ENCODE measurements around the gene COTL1.

DNA sequence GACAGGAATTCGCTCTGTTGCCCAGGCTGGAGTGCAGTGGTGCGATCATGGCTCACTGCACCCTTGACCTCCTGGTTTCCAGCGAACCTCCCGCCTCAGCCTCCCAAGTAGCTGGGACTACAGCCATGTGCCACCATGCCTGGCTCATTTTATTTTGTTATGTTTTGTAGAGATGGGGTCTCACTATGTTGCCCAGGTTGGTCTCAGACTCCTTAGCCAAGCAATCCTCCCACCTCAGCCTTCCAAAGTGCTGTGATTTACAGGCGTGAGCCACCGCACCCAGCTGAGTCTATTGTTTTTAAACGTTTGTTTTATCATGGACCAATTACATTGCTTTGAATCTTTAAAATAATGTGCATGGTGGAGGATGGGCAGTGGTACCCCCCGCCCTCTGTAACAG, 28.9 kb downstream of the COTL1 start:
- no peak for TF ChIP-seq EP300 (IDR thresholded peaks at IDR 0.05; ENCODE audit: borderline replicate concordance in 1 of 2, low read depth in 1 of 2, low read length in 1 of 2)
- TF ChIP-seq JUND (IDR thresholded peaks at IDR 0.05), result no peak
- TF ChIP-seq NFIC (IDR thresholded peaks at IDR 0.05; ENCODE audit: borderline replicate concordance), result no peak
- TF ChIP-seq, protein P1, sequence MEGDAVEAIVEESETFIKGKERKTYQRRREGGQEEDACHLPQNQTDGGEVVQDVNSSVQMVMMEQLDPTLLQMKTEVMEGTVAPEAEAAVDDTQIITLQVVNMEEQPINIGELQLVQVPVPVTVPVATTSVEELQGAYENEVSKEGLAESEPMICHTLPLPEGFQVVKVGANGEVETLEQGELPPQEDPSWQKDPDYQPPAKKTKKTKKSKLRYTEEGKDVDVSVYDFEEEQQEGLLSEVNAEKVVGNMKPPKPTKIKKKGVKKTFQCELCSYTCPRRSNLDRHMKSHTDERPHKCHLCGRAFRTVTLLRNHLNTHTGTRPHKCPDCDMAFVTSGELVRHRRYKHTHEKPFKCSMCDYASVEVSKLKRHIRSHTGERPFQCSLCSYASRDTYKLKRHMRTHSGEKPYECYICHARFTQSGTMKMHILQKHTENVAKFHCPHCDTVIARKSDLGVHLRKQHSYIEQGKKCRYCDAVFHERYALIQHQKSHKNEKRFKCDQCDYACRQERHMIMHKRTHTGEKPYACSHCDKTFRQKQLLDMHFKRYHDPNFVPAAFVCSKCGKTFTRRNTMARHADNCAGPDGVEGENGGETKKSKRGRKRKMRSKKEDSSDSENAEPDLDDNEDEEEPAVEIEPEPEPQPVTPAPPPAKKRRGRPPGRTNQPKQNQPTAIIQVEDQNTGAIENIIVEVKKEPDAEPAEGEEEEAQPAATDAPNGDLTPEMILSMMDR (IDR thresholded peaks at IDR 0.05), result no peak
- TF ChIP-seq, protein P2, sequence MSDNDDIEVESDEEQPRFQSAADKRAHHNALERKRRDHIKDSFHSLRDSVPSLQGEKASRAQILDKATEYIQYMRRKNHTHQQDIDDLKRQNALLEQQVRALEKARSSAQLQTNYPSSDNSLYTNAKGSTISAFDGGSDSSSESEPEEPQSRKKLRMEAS (IDR thresholded peaks at IDR 0.05; ENCODE audit: low read depth), result no peak
- no peak for TF ChIP-seq EZH2phosphoT487 (IDR thresholded peaks at IDR 0.05; ENCODE audit: borderline replicate concordance, low read depth)
- TF ChIP-seq FOXJ3 (CRISPR knock-in tag; IDR thresholded peaks at IDR 0.05), result no peak
- TF ChIP-seq SIN3A (IDR thresholded peaks at IDR 0.05; ENCODE audit: borderline replicate concordance, low read depth, low read length), result no peak
- TF ChIP-seq ELF1 (IDR thresholded peaks at IDR 0.05), result no peak
- no peak for TF ChIP-seq MXI1 (IDR thresholded peaks at IDR 0.05; ENCODE audit: low read depth, low read length)
- TF ChIP-seq, protein P3, sequence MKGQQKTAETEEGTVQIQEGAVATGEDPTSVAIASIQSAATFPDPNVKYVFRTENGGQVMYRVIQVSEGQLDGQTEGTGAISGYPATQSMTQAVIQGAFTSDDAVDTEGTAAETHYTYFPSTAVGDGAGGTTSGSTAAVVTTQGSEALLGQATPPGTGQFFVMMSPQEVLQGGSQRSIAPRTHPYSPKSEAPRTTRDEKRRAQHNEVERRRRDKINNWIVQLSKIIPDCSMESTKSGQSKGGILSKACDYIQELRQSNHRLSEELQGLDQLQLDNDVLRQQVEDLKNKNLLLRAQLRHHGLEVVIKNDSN (IDR thresholded peaks at IDR 0.05; ENCODE audit: borderline replicate concordance, low read depth), result no peak
- TF ChIP-seq, protein P4, sequence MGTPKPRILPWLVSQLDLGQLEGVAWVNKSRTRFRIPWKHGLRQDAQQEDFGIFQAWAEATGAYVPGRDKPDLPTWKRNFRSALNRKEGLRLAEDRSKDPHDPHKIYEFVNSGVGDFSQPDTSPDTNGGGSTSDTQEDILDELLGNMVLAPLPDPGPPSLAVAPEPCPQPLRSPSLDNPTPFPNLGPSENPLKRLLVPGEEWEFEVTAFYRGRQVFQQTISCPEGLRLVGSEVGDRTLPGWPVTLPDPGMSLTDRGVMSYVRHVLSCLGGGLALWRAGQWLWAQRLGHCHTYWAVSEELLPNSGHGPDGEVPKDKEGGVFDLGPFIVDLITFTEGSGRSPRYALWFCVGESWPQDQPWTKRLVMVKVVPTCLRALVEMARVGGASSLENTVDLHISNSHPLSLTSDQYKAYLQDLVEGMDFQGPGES (IDR thresholded peaks at IDR 0.05; ENCODE audit: low read depth, low read length), result no peak

Measured in SK-N-SH (cell line).